ENCODE measurements around the gene ROBO2.

DNA sequence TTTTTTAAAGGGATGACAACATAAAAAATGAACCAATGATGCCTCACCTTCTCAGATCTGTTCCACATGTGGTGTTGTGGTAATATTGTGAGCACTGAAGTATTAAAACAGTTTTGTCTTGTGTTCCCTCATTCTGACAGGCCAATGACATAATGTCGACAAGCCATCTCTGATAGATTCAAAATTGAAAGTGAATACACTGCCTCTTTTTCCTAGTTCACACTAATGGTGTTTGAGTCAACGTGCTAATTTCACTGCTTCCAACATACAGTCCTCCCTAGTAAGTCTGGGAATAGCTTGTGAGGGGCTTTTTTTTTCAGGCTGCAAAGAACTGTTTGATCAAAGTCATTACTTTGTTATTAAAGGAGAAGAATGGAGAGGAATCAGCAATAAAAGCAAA lies 82.8 kb downstream of the ROBO2 start:
- TF ChIP-seq CTCF (IDR thresholded peaks at IDR 0.05 in 8 of 11, conservative IDR thresholded peaks at IDR 0.05 in 3 of 11): no peak
- TF ChIP-seq POLR2AphosphoS5 (IDR thresholded peaks at IDR 0.05): no peak
